Right kidney (tissue), 1 donor: ENCODE measurements around the gene PKD2L1.

Experiments used
- DNase-seq: peaks from one replicate; pipeline ENCODE4 v3.0.0-alpha.2; 2016

PKD2L1 gene

DNA sequence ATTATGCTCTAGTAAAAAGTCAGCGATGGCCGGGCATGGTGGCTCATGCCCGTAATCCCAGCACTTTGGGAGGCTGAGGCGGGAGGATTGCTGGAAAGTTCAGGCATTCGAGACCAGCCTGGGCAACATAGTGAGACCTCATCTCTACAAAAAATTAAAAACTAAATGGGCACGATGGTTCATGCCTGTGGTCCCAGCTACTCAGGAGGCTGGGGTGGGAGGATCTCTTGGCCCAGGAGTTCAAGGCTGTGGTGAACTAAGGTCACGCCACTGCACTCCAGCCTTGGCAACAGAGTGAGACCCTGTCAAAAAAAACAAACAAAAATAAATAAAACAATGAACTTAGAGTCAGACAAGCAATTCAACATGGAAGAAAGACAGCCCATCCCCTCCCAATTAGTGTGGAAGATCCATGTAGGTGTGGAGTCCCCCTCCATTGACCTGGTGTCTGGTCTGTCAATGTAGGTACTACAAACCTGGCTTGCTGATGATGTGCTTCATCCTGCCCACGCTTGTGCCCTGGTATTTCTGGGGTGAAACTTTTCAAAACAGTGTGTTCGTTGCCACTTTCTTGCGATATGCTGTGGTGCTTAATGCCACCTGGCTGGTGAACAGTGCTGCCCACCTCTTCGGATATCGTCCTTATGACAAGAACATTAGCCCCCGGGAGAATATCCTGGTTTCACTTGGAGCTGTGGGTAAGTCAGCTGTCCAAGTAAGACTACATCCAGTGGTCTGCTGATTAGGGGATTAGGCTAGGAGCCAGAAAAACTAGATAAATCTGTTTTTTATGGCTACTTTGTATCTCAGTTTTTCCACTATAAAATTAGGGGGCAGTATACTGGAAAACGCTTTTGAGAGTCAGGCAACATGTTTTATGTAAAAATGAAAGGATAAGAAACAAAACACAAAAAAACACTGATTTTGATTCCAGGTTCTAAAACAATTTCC lies 26.3 kb upstream of the PKD2L1 start:
- no peak for DNase-seq

DNA sequence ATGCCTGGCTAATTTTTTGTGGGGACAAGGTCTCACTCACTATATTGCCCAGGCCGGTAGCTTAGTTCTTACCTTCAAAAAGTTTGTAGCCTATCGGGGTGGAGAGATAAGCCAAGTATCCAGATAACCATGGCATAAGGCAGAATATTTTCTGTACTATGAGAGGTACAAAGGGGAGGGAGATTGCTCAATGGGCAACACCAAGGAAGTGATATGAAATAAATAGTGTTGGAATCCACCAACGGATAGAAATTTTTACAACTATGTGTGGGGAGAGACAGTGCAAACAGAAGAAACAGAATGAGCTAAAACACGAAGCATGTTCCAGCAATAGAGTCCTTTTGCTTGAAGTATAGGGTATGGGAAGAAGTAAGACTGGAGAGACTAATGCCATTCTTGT lies 25.1 kb upstream of the PKD2L1 start:
- no peak for DNase-seq

DNA sequence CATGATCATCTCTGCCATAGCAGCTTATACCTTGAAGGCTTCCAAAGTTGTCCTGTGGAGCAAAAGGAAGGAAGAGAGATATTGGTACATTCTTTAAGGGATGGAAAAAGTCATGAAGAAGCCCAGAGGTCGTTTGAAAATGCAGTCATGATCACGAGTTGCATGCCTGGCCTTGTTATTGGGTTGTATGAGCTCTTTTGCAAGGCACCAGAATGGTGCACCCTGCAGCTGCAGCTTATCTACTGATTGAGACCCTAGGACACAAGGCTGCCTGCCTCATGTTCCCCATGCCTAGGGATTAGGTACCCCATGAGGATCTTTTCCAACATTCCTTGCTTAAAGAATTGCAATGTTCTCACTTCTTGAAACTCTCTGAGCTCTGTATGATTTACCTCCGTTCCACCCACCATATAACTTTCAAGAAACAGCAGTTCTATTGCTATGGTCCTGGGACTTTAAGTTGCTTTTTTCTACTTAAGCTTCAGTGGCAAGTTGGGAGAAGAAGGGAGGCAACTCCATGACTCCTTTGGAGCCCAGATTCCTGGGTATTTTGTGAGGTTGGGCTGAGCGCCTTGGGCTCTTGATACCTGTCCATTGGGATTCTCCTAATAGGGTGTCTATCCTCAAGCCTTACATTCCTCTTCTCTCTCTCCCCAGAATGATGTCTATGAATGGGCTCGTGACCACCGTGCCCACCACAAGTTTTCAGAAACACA lies 23.9 kb upstream of the PKD2L1 start:
- no peak for DNase-seq

DNA sequence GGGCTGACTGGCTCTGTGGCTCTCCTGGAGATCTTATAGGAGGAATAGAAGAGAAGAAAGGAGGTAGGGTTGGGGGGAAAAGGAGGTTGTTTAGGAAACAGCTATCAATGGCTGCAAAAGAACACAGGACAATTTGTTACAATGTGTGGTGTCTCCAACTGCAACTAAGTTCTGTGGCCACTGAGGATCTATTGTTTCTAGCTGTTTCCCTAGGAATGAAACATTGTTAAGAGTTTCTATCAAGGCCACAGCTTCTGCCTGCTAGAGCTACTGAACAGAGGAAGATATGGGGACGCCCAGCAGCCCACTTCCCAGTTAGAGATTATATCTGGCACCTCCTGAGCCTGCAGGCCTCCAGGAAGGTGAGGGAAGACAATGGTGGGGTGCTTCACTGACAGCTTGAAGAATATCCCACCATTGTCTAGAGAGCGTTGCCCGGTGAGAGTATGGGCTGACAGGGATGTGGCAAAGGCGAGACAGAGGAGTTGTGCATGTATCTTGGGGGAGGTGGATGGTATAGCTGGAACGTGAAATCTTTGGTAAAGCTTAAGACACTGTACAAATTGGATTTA lies 21.0 kb upstream of the PKD2L1 start:
- DNase-seq, result no peak

DNA sequence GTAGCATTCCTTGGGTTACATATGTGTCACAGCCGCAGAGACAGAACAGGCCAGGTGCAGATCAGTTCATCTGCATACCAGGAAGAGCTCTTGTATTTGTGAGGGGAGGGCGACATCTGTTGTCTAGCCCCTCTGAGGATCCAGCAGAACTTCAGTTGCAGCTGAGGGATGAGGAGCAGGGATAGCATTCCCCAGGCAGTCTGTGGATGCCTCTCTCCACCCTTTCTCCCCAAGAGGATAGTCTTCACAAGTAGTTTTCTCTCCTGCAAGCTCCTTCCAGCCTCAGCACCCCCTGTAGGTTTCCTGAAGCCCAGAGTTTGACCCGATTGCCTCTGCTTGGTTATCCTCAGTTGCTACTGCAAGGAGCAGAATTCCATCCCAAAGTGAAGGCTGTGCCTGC lies 19.6 kb upstream of the PKD2L1 start:
- DNase-seq, result no peak

DNA sequence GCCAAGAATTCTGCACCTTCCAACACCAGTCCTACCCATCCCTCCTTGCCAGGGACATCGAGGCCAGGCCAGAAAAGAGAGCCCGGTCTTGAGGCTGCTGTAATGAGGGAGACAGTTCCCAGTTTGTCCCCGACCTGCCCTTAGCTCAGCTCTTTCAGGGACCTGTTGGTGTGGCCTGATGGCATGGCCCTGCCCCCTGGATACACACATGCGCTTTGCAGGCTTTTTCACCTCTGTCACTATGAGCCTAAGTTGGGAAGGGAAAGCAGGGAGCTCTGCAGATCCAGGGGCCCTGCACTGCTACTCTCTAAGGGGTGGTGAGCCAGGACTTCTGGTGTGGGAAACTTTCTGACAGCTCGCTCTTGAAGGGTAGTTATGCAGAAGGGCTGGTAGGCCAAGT lies 19.1 kb upstream of the PKD2L1 start:
- DNase-seq, result no peak

DNA sequence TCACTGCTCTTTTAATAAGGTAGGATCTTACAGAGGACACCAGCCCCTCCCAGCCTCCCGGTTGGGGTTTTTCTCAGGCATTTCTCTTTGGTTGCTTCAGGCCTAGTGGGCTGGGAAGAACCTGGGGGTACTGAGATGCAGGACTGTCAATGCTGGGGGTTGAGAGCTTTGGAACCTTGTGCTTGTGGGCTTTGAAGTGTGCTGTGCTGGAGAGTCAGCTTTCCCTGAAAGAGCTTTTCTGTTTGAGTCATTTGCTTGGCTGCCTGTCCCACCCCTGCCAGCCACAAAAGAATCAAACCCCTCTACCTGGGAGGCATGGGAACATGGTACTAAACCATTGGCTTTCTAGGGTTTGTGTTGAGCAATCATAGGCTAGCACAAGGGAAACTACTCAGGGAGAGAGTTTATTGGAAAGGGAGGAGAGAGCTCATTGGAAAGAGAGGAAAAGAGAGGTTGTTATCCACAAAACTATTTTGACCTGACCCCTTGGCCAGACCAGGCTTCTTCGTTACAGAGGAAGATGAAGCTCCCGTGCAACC lies 18.4 kb upstream of the PKD2L1 start:
- no peak for DNase-seq

DNA sequence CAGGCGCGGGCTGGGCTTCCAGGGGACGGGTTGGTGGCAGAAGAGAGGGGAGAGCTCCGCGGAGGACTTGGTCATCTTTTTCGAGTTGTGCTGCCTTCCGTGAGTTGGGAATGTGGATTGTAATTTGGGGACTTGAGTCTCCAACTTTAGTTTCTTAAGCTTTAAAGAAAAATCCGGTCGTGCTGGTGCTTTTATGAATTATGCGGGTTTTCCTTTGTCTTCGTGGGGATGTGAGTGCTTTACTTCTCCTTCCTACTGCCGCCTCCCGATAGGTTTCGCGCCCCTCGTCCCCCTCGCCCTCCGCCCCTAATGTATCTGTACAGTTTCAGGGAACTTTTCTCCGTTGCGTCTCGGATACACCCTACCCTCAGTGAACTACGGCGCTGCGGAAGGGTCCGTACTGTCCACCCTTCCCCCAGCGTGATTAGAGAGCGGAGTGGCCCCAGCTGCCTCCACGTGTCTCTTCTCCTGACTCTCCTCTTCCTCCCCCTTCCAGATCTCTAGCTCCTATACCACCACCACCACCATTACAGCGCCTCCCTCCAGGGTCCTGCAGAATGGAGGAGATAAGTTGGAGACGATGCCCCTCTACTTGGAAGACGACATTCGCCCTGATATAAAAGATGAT lies 17.7 kb upstream of the PKD2L1 start:
- no peak for DNase-seq

DNA sequence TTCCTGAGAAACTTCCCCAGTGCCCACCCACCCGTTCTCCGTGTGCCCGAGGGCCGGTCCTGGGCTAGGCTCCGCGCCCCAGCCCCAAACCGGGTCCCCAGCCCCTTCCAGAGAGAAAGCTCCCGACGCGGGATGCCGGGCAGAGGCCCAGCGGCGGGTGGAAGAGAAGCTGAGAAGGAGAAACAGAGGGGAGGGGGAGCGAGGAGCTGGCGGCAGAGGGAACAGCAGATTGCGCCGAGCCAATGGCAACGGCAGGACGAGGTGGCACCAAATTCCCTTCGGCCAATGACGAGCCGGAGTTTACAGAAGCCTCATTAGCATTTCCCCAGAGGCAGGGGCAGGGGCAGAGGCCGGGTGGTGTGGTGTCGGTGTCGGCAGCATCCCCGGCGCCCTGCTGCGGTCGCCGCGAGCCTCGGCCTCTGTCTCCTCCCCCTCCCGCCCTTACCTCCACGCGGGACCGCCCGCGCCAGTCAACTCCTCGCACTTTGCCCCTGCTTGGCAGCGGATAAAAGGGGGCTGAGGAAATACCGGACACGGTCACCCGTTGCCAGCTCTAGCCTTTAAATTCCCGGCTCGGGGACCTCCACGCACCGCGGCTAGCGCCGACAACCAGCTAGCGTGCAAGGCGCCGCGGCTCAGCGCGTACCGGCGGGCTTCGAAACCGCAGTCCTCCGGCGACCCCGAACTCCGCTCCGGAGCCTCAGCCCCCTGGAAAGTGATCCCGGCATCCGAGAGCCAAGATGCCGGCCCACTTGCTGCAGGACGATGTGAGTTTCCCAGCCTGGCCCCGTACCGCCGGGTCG lies 16.9 kb upstream of the PKD2L1 start, which contains the start of gene SCD:
SCD (plus strand) TSS at position 469 of the 803 bp plus-strand sequence; CDS start at position 741, 272 bp downstream.
- DNase-seq, result peak; percentile 86

DNA sequence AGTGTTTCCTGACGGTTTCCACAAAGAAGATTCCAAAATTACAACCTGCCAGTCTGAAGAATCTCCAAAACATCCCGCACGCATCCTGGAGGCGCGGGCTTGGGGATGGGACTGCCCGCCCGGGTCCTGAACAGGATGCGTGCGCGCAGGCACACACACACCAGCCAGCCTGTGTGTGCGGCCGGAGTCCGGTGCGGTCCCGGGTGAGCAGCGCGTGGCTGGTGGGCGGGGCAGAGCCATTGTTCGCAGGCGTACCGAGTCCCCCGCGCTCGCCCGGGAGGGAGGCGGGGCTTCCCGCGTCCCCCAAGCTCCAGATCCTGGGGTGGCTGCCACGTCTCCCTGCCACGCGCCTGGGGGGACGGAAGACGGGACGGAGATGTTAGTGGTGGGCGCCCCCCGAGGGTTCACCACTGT lies 16.3 kb upstream of the PKD2L1 start:
- DNase-seq, result peak; percentile 72

DNA sequence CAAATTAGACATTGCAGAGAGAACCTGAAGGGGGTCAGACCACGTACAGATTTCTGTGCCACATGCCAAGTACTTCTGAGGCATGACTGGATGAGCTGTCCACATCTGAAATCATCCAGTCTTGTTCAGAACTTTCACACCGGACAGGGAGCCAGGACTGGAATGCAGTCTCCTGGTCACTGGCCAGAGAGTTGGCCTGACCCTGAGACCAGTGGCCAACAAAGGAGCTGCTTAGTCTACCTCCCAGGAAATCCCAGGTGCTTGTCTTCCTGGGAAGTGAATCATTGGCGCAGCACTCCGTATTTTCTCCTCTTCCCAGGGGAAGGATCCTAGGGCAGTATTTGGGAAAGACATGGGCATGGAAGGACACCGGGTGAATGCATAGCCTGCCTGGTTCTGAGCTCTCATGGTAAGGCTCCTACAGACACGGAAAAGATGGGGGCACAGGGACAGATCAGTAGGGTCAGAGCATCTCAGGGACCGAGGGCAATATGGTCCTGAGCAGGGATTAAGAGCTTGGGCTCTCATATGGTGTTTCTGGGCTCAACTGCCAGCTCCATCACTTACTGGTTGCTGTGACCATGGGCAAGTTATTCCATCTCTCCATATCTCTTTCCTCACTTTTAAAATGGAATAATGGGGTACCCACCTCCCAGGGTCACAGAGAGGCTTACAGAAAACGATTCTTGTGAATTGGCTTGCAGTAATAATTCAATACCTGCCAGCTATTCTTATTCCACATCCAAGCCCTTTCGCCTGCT lies 15.7 kb upstream of the PKD2L1 start:
- DNase-seq, result no peak

DNA sequence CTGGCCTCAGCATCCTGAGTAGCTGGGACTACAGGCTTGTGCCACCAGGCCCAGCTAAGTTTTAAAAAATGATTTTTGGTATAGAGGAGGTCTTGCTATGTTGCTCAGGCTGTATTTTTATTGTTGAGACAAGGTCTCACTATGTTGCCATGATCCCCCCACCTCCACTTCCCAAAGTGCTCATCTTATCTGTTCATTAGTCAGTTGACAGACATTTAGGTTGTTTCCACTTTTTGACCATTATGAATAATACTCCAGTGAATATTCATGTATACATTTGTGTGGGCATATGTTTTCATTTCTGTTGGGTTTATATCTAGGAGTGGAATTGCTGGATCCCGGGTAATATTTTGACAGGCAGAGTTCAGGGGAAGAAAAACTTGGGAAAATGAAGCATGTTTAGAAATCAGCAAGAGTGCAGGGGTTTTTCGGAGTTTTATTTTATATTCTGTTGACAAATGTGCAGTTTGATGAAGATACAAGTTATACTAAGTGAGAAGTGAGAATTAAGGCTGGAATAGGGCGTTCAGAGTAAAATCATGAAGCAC lies 14.3 kb upstream of the PKD2L1 start:
- no peak for DNase-seq

DNA sequence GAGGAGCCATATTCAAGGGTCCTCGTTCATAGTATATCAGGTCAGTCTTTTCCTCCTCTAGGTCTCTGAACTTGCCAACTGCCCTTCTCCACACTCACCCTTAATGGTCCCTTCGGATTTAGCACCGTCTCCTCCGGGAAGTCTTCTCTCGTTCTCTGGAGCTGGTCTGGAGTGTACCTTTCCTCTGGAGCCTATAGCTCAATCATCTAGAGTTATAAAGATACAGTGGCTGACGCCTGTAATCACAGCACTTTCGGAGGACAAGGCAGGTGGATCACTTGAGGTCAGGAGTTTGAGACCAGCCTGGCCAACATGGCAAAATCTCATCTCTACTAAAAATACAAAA lies 12.6 kb upstream of the PKD2L1 start:
- DNase-seq, result no peak

DNA sequence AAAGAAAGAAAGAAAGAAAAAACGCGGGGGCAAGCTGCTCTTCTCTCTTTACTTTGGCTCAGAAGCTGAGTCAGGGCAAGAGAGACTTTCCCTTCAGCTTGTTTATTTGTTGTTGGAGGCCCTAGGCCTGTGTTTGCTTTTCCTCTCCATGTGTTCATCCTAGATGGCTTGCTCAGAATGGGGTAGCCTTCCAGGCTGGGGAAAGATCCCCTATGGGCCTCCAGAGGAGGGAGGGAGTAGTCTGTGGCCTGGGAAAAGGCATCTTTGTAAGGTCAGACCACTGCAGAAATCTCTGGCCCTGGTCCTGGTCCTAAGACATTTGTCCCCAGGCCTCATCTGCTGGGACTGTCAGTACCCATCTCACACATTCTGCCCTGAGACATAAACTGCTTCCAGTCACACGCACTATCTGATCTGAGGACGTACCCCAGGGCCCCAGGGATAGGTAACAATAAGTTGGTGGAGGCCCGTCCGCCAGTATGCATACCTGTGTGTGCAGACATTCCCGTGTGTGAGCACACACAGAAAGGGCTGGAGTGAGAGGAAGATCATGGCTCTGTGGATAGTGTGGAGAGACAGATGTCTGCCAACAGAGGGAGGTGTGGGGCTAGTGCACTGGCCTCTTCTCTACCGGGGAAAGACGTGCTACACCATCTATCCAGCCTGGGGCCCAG lies 12.1 kb upstream of the PKD2L1 start:
- peak; percentile 28 for DNase-seq

DNA sequence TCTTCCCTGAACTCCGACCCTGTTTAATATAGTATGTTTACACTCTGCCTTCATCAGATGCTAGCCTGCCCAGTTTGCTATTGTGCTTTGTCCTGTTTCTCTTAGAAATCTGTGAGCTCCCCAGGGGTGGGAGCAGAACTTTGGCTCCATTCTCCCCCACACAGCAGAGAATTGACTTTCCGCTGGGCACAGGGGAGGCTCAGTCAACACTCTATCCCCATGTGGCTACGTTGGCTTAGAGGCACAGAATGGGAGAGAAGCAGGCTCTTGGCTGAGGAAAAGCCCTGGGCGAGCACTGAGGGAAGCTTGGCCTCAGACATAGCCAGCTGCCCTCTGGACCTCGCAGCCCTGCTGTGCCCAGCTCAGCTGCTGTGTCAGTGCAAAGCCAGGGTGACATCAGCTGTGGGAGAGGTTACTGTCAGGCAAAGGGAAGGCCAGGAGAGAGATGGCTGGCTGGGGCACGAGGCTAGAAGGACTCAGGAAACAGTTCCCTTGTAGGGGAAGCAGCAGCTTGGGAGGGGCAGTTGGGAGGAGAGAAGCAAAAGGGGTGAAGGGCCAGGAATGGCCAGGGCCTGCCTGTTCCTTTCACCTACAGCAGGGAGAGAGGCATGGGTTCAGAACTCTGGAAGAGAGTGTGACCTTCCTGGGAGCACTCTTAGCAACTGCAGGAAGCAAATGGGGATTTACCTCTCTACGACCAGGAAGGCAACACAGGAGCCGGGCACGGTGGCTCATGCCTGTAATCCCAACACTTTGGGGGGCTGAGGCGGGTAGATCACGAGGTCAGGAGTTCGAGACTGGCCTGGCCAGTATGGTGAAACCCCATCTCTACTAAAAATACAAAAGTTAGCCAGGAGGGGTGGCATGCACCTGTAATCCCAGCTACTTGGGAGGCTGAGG lies 11.2 kb upstream of the PKD2L1 start:
- no peak for DNase-seq

DNA sequence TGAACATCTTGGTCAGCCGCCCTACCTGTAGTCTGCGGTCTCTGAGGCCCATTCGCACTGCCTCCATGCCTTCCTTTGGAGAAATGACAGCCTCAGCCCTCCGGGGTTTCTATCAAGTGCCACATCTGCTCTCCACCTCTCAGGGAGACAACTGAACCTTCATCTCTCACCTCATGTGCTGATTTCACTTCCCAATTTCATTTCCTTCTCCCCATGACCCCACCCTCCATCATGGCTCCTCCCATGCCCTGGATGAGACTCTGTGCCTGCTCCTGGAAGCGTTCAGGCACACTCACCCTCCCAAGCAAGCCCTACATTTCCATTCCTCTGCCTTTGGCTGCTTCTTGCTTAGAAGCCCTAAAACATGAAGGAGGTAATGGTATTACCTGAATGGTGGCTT lies 9.2 kb upstream of the PKD2L1 start:
- no peak for DNase-seq

DNA sequence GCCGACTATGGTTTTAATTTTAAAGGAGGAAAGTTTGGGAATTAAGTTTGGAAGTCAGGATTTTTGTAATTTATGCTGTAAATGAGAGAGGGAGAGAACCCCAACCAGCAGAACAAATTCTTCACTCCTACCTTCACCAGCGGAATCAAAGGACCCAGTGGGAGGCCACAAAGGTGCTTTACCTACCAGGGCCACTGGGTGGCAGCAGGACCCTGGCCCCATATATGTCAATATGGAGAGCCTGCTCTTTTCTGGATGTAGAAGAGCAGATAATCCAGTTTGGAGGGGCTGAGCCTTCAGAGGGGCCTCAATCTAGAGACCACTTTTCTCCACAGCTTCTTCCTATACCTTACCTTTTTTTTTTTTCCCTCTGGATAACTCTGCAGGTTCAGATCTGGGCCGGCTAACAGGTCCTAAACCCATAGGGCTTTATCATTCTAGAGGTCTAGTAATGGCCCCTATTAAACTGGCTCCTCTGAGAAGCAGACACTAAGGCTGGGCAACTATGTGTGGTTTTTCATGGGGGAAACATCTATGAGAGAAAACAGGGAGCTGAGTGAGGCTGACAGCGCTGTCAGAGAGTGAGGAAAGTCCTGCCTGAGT lies 8.5 kb upstream of the PKD2L1 start:
- DNase-seq, result peak; percentile 46

DNA sequence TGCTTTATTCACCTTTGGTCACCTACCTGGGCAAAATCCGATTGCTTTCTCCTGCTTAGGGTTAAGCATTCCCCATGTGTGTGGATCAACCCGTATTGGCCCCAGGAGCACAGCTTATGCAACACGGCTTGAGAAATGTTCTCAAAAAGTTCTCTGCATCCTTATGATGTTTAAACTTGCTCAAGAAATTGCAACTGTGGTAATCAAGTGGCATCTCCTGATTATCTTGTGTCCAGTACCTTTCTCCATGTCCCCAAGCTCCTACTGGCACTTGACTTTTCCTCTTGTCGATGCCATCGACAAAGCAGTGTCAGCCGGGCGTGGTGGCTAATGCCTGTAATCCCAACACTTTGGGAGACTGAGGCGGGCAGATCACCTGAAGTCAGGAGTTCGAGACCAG lies 4.7 kb upstream of the PKD2L1 start:
- DNase-seq, result no peak
